GM19397 (cell line): Measurements from ENCODE around the gene MEG3.
"Not testable (repeated sequence)": the region's sequence is repeated elsewhere in the genome, so short reads cannot be mapped to it uniquely, and the experiment has no call there.

Experiments
- ATAC-seq: cut with Tn5 transposase; IDR thresholded peaks from one replicate; pipeline ENCODE4 v1.9.1; 2021; ENCODE audit warnings: mild to moderate bottlenecking, moderate library complexity; ENCODE audit not compliant: unreplicated experiment

The MEG3 gene

DNA sequence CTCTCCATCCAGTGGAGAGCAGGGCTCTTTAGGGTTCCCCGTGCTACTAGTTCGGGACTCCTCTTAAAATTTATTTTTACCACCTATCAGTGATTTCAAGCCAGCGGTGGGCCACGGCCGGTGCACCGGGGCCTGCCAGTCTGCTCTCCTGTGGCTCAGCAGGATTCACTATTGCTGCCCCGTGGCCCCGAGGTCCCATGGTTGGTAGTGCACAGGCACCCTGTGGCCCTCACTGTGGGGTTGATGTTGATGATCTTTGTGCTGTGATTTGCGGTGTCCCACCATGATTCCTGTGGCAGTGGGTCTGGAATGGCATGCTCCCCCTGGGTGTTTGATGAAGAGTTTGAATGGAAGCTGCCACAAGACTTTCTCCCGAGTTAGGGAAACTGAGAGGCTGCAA is 12.6 kb upstream of the MEG3 start:
- ATAC-seq = no peak

DNA sequence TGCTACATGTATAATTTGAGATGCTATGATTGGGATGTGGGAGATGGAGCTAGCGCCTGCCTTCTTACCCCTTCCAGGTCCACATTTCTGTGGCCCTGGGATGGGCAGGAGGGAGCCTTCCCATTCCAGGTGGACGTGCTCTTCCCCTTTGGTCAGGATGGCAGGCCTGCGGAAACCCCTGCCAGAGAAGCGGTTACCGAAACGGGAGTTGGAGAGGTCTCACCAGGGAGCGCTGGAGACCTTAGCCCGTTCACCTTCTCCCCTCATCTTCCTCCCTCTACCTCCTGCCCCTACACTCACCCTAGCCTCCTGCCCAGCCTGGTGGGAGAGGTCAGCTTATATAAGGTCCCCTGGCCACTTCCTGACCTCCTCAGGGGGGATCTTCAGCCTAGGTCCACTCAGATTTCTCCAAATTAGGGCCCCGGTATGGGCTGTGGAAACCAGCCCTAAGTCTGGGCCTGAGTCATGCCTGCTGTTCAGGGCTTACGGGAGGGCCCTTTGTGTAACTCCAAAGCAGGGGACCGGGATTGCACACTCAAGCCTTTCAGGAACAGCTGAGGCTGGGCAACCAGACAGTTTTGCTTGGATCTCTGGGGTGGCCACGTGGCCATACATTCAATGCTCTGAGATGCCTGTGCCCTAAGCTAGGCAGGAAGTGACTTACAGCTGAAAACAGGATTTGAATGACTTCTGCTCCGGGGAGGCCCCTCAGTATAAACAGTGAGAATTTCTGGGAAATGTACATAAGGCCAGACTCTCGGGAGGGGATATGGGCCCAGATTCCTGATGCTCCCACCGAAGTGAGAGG is 10.2 kb upstream of the MEG3 start:
- no peak for ATAC-seq

DNA sequence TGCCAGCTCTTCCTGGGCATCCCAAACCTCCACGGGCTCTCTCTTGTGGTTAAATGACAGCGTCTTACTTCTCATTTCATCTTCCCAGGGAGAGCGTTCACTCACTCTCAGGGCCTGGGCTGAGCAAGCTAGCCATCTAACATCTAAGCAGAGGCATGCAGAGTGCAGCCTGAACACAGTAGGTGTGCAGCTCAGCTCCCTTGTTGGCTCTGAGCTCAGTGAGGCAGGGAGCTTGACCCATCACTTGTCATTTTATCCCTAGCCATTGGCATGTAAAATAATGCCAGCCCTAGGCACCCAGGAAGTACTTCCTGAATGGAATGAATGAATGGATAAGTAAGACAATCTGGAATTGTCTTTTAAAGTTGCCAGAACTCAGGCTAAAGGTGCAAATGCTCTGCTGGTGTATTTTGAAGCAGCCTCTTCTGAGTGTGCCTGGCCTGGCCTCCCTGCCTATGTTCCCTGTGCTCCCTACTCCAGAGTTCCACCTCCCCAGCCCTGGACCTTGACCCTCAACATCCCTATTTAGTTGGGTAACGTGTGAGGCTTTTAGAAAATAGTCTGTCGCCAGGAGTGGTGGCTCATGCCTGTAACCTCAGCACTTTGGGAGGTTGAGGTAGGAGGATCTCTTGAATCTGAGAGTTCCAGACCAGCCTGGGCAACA is 9.5 kb upstream of the MEG3 start:
- no peak for ATAC-seq

DNA sequence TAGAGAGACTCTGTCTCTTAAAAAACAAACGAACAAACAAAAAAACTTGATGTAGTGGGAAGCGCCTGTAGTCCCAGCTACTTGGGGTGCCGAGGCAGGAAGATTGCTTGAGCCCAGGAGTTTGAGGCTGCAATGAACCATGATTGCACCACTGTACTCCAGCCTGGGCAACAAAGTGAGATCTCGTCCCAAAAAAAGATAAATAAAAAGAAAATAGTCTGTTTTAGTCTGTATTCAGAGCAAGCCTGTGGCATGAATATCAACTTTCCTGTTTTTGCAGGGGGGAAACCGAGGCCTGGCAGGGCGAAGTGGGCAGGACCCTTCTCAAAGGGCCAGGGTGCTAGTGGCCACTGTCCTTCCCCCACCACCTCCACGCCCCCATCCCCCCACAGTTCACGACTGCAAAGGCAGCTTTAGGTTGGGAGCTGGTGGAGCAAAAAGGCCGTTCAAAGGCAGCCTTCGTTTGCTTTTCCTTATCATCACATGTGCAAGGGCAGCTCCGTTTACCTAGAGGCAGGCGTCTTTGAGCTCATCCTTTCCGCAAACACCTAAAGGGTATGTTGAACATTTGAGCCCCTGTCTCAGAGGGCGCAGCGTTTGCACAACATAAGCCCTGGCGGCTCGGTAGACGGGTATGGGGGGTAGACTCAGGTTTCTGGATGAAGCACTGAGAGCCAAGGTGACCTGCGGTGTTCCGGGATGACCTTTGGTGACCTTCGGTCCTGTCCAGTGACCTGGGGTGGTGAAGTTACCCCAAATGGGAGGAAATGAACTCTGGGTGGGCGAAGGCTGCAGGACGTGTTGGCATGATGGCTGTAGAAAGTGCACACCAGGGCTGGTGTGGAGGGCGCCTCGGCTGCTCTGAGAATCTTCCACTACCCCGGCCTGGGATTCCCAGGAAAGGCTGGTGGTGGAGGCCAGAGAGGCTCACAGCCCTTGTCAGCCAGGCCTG is 8.7 kb upstream of the MEG3 start:
- no peak for ATAC-seq

DNA sequence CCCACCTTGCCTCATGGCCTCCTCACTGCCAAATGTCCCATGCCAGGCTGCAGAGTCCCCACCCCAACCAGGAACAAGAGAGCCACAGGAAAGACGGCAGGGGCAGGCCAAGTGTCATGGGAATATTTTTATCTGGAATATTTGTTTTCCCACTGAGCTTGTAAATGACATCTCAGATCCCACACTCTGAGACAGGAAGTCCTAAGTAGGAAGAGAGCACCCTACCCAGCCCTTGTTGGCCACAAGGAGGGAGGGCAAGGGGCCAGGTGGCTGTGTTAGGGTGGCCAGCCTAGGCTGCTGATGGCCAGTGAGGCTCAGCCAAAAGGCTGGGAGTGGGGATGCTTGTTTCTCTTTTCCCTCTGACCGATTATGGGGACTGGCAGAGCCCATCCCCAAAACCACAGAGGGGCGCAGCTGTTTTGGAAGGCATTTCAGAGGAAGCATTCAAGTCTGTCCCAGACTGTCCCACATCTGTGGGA is 7.7 kb upstream of the MEG3 start:
- no peak for ATAC-seq

DNA sequence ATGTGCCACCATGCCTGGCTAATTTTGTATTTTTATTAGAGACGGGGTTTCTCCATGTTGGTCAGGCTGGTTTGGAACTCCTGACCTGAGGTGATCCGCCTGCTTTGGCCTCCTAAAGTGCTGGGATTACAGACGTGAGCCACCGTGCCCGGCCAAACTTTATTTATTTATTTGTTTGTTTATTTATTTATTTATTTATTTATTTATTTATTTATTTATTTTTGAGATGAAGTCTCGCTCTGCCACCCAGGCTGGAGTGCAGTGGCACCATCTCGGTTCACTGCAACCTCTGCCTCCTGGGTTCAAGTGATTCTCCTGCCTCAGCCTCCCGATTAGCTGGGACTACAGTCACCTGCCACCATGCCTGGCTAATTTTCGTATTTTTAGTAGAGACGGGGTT is 7.0 kb upstream of the MEG3 start:
- ATAC-seq = not testable (repeated sequence)

DNA sequence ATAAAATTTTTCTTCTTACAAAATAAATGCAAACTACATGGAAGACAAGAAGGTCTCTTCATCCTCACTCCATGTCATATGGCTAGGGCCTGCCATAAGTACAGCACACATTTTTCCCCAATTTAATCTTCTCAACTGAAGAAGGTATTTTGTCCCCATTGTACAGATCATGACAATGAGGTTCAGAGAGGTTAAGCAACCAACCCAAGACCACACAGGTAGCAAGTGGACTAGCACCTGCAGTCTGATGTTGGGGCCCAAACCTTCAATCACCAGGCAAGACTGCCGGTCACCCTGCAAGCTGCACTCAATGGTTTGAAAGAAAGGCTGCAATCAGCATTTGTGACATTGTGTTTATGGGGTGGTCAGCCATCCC is 6.5 kb upstream of the MEG3 start:
- no peak for ATAC-seq

DNA sequence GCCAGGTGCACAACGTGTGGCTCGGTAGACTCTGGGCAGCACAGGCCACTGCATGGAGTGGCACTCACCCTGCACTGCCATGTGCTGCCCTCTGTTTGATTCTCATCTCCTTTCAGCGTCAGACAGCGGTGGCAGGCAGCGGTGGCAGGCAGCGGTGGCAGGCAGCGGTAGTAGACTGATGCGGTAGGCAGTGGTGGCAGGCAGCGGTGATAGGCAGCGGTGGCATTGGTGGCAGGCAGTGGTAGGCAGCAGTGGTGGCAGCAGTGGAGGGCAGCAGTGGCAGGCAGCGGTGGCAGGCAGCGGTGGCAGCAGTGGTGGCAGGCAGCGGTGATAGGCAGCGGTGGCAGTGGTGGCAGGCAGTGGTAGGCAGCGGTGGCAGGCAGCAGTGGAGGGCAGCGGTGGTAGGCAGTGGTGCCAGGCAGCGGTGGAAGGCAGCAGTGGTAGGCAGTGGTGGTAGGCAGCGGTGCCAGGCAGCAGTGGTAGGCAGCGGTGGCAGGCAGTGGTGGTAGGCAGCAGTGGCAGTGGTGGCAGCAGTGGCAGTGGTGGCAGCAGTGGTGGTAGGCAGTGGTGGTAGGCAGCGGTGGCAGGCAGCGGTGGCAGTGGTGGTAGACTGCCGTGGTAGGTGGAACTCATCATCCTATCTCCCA is 6.0 kb upstream of the MEG3 start:
- no peak for ATAC-seq

DNA sequence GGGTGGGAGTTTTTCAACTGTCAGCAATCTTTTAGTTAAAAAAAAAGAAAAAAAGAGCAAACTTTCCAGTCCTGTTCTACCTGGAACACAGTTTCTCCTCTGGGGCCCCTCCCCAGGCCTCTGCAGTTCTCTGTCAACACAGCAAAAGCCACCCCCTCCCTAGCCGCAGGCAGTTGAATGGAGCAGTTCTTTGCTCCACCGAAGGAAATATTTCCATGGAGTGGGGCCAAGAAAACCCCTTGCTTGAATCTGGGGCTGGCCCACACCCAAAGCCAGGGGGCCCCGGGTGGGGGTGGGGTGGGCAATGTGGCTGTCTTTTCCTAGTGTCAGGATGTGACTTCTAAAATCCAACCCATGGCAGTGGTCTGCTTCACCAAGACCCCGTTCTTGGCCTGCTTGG is 5.0 kb upstream of the MEG3 start:
- ATAC-seq = no peak

DNA sequence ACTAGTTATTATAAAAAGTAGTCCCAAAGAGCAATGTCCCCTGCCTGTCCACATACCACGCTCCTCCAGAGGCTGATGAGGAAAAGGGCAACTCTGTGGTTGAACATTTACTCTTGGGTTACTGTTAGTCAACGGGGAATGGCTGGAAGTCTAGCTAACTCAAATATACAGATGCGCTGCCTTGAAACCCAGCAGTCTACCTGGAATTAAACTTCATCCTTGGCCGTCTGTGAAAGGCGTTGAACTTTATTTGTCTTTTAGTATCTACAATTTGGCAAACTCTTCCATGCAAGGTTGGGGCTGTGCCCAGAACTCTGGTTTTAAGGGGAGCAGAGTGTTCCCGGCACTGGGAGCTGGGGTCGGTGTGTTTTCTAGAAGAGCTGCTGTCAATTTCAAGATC is 3.9 kb upstream of the MEG3 start:
- ATAC-seq = no peak

DNA sequence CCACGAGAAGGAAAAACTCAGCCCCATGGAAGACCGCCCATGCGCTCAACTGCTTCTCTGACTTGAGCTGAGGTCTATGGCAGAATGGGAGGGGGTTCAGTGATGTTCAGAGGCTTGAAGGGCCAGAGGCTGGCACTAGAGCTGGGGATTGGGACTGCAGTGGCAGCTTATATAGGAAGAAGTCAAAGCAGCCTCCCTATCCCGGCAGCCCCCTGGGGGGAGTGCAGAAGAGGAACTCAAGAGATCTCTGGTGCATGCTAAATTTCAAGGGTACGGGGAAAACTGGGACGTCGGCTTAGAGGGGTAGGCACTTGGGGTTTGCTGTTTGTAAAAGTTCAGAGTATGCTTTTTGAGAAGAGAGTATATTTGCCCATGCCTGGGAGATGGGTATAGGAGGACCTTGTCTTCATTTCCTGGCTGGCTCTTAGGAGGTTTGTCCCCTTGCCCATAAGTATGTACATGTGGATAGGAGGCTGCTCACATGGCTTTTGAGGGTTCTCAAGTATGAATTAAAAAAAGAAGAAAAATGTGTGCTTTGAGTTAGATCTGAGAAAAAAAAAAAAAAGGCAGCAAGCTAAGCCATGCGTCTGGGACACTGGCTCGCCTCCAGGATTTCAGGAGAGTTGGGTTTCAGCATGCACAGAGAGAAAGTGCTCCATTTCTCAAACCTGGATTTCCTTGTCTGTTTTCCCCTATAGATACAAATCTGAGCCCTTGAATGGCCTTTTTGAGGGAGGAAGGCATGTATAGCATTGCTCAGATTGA is 3.2 kb upstream of the MEG3 start:
- ATAC-seq = no peak

DNA sequence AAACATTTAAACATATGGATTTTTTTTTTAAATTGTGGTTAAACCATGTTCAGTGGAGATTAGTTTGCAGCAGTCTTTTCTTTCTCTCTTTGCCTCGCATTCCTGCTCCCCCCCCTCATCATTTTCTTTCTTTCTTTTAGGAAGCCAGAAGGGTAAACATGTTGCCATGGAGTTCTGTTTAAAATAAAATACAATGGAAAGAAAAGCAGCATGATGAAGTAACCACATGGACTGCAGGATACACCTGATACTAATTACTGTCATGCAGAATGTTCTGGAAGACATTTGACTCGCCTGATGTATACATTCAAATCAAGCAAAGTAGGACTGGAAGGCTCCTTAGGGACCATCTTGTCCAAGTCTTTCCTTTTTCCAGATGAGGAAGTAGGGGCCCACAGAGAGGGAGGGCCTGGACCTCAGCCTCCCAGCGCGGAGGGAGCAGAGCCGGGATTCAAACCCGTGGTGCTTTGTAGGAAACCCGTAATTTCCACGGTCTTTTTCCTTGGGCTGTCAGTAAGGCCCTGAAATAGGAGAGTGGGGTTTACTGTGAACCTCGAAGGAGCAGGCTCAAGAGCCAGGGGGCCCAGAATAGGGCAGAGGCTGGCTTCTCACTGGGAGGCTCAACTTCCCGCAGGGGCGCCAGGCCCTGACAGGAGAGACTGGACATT is 2.4 kb upstream of the MEG3 start:
- ATAC-seq = no peak

DNA sequence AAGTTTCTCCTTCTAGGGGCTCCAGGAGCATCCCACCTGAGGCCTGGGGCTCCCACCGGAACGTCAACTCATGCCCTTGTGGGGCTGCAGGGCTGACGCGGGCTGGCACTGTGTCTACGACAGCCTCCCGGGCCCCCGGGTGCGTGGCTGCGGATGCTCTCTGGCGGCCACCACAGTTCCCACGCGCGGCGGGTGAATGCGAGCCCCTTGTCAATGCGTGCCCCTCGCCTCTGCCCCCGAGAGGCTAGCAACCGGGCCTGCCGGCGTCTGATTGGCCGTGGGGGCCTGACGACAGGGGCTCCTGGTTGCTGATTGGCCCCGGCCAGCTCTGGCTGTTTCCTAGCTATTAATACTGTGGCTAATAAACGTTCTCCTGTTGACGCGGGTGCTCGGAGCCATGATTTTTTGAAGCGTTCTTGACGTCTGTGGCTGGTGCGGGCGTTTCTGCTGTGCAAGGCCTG is 1.8 kb upstream of the MEG3 start:
- ATAC-seq = no peak

DNA sequence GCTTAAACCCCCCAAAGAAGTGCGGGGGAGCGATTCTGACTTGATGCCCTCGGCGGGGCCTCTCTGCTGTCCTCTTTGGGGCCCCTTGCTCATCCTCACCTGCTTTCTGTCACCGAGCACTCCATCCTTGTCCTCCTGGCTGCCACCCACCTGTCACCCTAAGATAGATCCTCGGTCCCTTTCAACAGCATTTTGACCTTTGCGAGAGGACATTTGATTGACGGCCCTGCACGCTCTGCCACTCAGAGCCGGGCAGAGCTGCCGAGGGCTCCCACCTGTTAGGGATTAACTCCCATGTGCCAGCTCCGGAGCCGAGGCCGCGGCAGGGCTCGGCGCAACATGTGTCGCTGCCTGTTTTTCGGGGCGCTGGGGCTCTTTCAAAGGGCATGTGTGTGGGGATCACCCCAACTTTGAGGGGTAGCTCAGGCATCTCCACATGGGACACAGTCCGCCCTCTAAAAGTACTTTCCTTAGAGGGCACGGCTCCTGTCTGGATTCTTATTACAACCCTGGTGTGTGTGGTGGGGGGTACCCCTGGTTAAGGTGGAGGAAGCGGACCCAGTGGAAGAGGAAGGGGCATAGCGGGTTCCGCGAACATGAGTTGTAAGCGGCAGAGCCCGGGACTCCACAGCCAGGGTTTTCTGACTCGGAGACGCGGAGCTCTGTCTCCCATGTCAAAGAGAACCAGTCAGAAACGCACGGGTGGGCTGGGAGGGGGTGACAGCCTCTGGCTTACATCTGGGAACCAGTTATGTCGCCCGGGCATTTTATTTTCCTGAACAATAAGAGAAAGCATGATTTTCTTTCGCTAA is 811 bp upstream of the MEG3 start:
- no peak for ATAC-seq

DNA sequence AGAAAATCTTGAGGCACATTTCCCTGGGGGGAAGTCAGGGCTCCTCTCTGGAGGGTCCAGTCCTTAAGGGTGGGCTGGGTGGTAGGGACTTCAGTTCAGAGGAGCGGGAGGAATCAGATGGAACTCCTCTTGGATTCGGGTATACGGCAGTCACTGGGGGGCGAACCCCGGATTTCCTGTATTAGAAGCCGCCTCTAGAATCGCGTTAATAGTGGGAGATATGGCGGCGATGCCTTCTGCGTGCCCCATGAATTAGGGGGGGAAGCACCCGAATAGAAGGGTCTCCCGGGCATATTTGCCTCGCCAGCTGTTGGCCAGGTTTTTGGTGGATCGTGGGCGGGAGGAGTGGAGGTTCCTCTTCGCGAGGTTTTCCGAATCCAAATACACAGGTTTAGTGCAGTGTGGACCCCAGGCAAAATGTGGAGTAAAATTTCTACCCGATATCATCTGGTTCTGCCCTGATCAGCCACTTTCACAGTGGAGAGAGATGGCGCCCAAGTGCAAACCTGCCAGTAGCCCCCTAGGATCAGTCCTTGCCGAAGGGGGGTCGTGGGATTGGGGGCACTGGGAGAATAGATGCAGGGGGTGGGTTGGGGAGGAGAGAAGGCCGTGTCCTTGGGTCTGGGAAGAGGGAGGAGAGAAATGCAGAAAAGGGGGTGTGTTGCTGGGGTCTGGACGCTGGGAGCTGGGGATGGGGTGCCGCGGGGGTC is 628 bp downstream of the MEG3 start:
- no peak for ATAC-seq

DNA sequence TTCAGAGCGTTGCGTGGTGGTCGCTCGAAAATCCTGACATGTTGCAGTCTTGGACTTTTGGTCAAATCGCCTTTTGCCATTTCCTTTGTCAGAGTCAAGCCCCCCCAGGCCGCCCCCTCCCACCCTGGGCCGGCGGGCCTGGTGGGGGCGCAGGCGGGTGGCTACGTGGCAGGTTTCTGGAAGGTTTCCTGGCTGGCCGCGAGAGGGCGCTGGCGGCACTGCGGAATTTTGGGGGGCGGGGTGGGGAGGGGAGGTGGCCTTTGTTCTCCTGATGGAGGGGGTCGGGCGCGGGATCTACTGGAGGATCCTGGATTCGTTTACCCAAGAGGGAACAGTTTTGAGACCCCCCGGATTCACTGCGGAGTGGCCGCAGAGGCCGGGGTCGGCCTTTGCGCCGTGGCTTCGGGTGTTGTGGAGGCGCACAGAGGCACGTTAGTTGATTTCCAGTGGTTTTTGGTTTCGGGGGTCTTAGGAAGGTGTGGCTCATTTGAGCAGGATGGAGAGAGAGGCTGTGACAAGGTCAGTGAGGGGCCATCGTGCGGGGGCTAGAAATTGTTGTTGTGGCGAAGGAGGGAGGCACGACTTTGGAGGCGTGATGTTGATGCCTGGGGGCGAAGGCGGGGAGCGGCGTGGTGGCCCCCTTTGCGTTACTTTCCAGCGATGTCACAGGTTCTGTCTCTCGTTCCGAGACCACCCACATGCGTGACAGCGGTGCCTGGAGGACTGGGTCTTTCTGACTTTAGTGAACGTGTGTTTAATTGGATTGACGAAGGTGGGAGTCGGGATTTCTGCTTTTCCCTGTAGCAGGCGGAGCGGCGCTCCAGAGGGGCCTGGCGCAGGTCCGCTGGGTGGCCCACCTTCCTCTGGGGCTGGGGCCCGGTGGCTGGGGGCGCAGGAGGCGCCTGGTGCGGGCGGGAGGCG is 1.4 kb downstream of the MEG3 start:
- ATAC-seq = no peak
